Stimulated activated CD8-positive, alpha-beta memory T cell treated with anti-CD3 and anti-CD28 coated beads, Interleukin-2, amount 100 ng/mL, for 48 hours (primary cell): ENCODE measurements around the gene COL25A1.

Source experiments
- DNase-seq, 2 donors: peaks; one replicate each; pipeline ENCODE4 v3.0.0-alpha.2; 2020; ENCODE audit warnings: low read depth in 2 of 2

The COL25A1 gene

GRCh38 chr4:108861334-108861733 lies 441.1 kb downstream of the COL25A1 start:
- no peak for DNase-seq

GRCh38 chr4:108854786-108855185 lies 447.7 kb downstream of the COL25A1 start:
- no peak for DNase-seq

GRCh38 chr4:108852691-108853090 lies 449.8 kb downstream of the COL25A1 start:
- DNase-seq = no peak

GRCh38 chr4:108851366-108851765 lies 451.1 kb downstream of the COL25A1 start:
- no peak for DNase-seq

GRCh38 chr4:108850219-108850649 lies 452.2 kb downstream of the COL25A1 start:
- no peak for DNase-seq

- DNase-seq = no peak
Observed at GRCh38 chr4:108849611-108850168, 452.8 kb downstream of the COL25A1 start.

GRCh38 chr4:108846568-108846967 lies 455.9 kb downstream of the COL25A1 start:
- DNase-seq = no peak

GRCh38 chr4:108840426-108840975 lies 462.0 kb downstream of the COL25A1 start:
- DNase-seq = no peak

- DNase-seq = no peak
Observed at GRCh38 chr4:108839333-108839732, 463.1 kb downstream of the COL25A1 start.

- DNase-seq = no peak
Observed at GRCh38 chr4:108838451-108838850, 464.0 kb downstream of the COL25A1 start.

GRCh38 chr4:108834835-108835384 lies 467.5 kb downstream of the COL25A1 start:
- no peak for DNase-seq

- DNase-seq = no peak
Observed at GRCh38 chr4:108834166-108834834, 468.2 kb downstream of the COL25A1 start.

GRCh38 chr4:108833046-108833445 lies 469.4 kb downstream of the COL25A1 start:
- no peak for DNase-seq

GRCh38 chr4:108831886-108832285 lies 470.6 kb downstream of the COL25A1 start:
- no peak for DNase-seq

- DNase-seq = no peak
Observed at GRCh38 chr4:108831291-108831690, 471.2 kb downstream of the COL25A1 start.

- no peak for DNase-seq
Observed at GRCh38 chr4:108830509-108831244, 471.8 kb downstream of the COL25A1 start.

GRCh38 chr4:108829966-108830492 lies 472.4 kb downstream of the COL25A1 start:
- no peak for DNase-seq

GRCh38 chr4:108828620-108829019 lies 473.8 kb downstream of the COL25A1 start:
- DNase-seq = no peak

GRCh38 chr4:108825737-108826136 lies 476.7 kb downstream of the COL25A1 start:
- no peak for DNase-seq

GRCh38 chr4:108821351-108821930 lies 481.0 kb downstream of the COL25A1 start:
- DNase-seq = no peak

GRCh38 chr4:108820492-108821350 lies 481.7 kb downstream of the COL25A1 start:
- no peak for DNase-seq
